Stimulated activated naive CD8-positive, alpha-beta T cell treated with anti-CD3 and anti-CD28 coated beads, Interleukin-15, amount 100 ng/mL, for 72 hours (primary cell): ENCODE data around the gene L1CAM.

Experiments
- ATAC-seq: fragments of 150-1000 bp; cut with Tn5 transposase; 2 replicates; pipeline ENCODE4 v1.10.0; 2021; ENCODE audit warnings: mild to moderate bottlenecking, moderate library complexity
- DNase-seq, 2 donors: peaks; one replicate each; pipeline ENCODE4 v3.0.0; 2021 to 2022
- H3K27ac Mint-ChIP-seq, 2 donors: one replicate each; pipeline ENCODE4 v1.8.0; 2022; ENCODE audit warnings: mild to moderate bottlenecking in 2 of 2, mixed read lengths in 2 of 2, moderate library complexity in 2 of 2
- H3K27me3 Mint-ChIP-seq: one replicate; pipeline ENCODE4 v1.8.0; 2022; ENCODE audit warnings: mixed read lengths
- H3K4me1 Mint-ChIP-seq: one replicate; pipeline ENCODE4 v1.8.0; 2022; ENCODE audit warnings: mild to moderate bottlenecking, mixed read lengths
- H3K4me3 Mint-ChIP-seq, 2 donors: one replicate each; pipeline ENCODE4 v1.8.0; 2022; ENCODE audit warnings: mild to moderate bottlenecking in 2 of 2, mixed read lengths in 2 of 2, moderate library complexity in 1 of 2
- H3K9me3 Mint-ChIP-seq, 2 donors: one replicate each; pipeline ENCODE4 v1.8.0; 2022; ENCODE audit warnings: mixed read lengths in 2 of 2

L1CAM gene

GRCh38 chrX:153897899-153898298, 11.9 kb upstream of the L1CAM start:
- Mint-ChIP-seq H3K9me3 (no peaks in the 10 kb centered on the region), H3K4me1 (peaks cover 30% of the 10 kb centered on the region), H3K27ac (no peak overlapping the region), H3K4me3 (no peak overlapping the region), H3K27me3 (no peaks in the 10 kb centered on the region)
- ATAC-seq = no peak
- no peak for DNase-seq

DNA sequence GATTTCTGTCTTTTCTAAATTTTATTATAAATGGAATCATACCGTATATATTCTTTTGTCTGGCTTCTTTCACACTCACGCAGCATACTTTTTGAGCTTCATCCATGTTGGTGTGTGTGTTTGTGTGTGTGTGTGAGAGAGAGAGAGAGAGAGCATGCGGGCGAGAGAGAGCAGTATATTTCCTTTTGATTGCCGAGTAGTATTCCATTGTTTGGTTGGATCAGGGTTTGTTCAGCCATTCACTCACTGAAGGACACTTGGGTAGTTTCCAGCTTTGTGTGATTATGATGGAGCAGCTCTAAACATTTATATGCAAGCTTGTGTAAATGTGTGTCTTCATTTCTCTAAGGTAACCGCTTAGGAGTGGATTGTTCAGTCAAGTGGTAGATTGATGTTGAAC, 3.1 kb upstream of the L1CAM start:
- H3K9me3 Mint-ChIP-seq = no peaks in the 10 kb centered on the region
- DNase-seq (no peak), ATAC-seq (no peak)
- H3K27me3 Mint-ChIP-seq = peaks cover 34% of the 10 kb centered on the region
- H3K27ac Mint-ChIP-seq = no peak overlapping the region
- H3K4me3 Mint-ChIP-seq = no peak overlapping the region
- H3K4me1 Mint-ChIP-seq = peaks cover 13% of the 10 kb centered on the region

DNA sequence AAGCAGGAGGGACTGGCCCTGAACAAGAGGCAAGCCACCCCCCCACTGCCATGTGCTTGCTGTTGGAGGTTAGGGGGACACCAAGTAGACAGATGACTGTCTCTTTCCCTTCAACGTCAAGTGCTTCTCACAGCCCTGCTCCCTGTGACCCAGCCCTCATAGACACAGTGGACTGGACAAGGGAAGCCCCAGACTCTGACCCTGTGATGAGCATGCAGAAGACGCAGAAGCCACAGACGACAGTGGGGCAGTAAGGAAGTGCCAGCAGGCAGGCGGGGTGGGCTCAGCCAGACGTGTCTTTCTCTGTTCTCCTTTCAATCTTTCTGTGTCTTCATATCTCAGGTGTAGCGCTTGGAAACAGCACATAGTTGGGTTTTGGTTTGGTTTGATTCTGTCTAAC, 2.4 kb upstream of the L1CAM start:
- ATAC-seq = no peak
- DNase-seq = no peak
- H3K27ac Mint-ChIP-seq = no peak overlapping the region
- H3K4me1 Mint-ChIP-seq = peaks cover 11% of the 10 kb centered on the region
- no peaks in the 10 kb centered on the region for H3K9me3 Mint-ChIP-seq
- H3K27me3 Mint-ChIP-seq = peaks cover 41% of the 10 kb centered on the region
- no peak overlapping the region for H3K4me3 Mint-ChIP-seq

GRCh38 chrX:153887385-153887784, 1.4 kb upstream of the L1CAM start:
- Mint-ChIP-seq H3K27me3 (peaks cover 50% of the 10 kb centered on the region), H3K27ac (no peak overlapping the region), H3K4me3 (no peak overlapping the region), H3K4me1 (peaks cover 8% of the 10 kb centered on the region), H3K9me3 (no peaks in the 10 kb centered on the region)
- ATAC-seq = no peak
- DNase-seq = no peak

GRCh38 chrX:153886915-153887314, 942 bp upstream of the L1CAM start:
- Mint-ChIP-seq H3K4me3 (peak overlapping the region in 1 of 2 donors; percentile 49), H3K9me3 (no peaks in the 10 kb centered on the region), H3K4me1 (peaks cover 8% of the 10 kb centered on the region), H3K27me3 (peaks cover 55% of the 10 kb centered on the region), H3K27ac (no peak overlapping the region)
- ATAC-seq (no peak), DNase-seq (no peak)

- H3K27me3 Mint-ChIP-seq = peaks cover 65% of the 10 kb centered on the region
Observed at GRCh38 chrX:153885208-153885787, 675 bp downstream of the L1CAM start.

GRCh38 chrX:153884590-153884989, 1.4 kb downstream of the L1CAM start:
- no peak overlapping the region for H3K27ac Mint-ChIP-seq
- peaks cover 67% of the 10 kb centered on the region for H3K27me3 Mint-ChIP-seq
- no peak overlapping the region for H3K4me3 Mint-ChIP-seq
- ATAC-seq (peak; percentile 45), DNase-seq (no peak)
- H3K9me3 Mint-ChIP-seq = no peaks in the 10 kb centered on the region
- peaks cover 14% of the 10 kb centered on the region for H3K4me1 Mint-ChIP-seq

More at GRCh38 chrX:153885208-153885787, 675 bp downstream of the L1CAM start:
- Mint-ChIP-seq H3K4me1 (peaks cover 10% of the 10 kb centered on the region), H3K9me3 (no peaks in the 10 kb centered on the region), H3K27ac (peak overlapping the region in 1 of 2 donors; percentile 69), H3K4me3 (peak overlapping the region; percentile 29 to 65)
- peak; percentile 42 for ATAC-seq
- no peak for DNase-seq

DNA sequence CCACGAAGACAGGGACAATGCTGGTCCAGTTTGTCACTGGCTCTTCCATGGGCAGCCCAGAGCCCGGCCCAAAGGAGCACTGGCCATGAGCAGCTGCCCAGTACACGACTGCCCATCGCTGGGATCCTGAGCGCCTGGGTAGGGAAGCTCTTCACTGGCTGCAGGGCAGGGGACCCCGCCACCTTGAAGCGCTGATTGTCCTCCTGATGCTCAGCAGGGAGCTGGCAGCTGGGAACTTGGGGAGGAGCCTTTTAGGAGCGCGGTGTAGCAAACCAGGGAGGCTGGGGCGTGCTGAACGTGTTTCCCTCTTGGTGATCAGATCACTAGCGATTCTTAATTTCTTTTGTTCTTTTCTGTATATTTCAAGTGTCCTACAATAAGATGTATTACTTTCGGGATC, 1.8 kb downstream of the L1CAM start:
- no peak overlapping the region for H3K27ac Mint-ChIP-seq
- no peak for ATAC-seq
- peaks cover 71% of the 10 kb centered on the region for H3K27me3 Mint-ChIP-seq
- no peak overlapping the region for H3K4me3 Mint-ChIP-seq
- H3K4me1 Mint-ChIP-seq = peaks cover 18% of the 10 kb centered on the region
- H3K9me3 Mint-ChIP-seq = no peaks in the 10 kb centered on the region
- no peak for DNase-seq

DNA sequence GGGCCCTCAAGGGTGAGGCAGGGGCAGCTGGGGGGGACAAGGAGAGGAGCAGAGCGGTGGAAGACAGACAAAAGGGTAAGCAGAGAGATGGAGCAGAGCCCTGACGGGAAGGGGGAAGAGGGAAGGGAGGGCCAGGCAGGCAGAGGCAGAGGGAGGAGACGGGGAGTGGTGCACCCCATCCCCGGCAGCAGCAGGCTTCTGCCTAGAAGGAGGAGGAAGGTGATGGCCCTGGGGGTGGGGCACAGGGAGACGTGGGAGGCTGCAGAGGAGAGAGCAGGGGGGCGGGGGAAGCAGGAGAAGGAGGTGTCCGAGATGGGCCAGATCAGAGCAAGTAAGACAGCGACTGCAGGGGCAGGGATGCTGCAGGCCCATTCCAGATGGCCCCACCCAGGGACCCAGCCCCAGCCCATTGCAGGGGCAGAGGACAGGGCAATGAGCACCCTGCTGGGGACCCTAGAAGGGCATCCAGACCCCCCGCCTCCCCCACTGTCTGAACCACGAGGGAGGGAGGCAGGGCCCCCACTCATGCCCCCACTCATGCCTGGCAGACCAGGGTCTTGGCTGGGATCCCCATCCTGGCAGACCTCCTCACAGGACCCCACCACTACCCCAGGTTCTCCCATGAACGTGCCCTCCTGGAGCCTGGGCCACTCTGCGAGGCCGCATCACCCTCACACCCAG, 2.7 kb downstream of the L1CAM start:
- Mint-ChIP-seq H3K4me1 (peaks cover 27% of the 10 kb centered on the region), H3K9me3 (no peaks in the 10 kb centered on the region), H3K27me3 (peaks cover 71% of the 10 kb centered on the region), H3K4me3 (no peak overlapping the region), H3K27ac (no peak overlapping the region)
- DNase-seq (no peak), ATAC-seq (no peak)

DNA sequence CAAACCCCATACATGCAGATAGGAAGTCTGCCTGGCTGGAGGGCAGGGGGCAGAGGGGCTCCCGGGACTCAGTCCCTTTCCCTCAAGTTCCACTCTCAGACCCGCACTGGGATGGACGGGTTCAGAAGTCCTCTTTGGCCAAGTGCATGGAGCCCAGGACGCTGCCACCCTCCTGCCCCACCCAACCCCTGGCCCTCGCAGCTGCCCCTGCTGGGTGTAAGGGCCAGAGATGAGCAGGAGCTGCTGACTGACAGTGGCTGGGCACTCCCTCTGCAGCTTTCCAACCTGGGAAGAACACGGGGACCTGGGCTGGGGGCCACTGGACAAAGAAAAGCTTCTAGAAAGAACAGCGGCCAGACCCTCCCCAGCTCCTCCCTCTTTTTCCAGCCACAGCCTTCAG, 3.4 kb downstream of the L1CAM start:
- H3K27me3 Mint-ChIP-seq = peaks cover 69% of the 10 kb centered on the region
- ATAC-seq (no peak), DNase-seq (no peak)
- no peak overlapping the region for H3K27ac Mint-ChIP-seq
- no peaks in the 10 kb centered on the region for H3K9me3 Mint-ChIP-seq
- H3K4me3 Mint-ChIP-seq = no peak overlapping the region
- H3K4me1 Mint-ChIP-seq = peaks cover 34% of the 10 kb centered on the region

DNA sequence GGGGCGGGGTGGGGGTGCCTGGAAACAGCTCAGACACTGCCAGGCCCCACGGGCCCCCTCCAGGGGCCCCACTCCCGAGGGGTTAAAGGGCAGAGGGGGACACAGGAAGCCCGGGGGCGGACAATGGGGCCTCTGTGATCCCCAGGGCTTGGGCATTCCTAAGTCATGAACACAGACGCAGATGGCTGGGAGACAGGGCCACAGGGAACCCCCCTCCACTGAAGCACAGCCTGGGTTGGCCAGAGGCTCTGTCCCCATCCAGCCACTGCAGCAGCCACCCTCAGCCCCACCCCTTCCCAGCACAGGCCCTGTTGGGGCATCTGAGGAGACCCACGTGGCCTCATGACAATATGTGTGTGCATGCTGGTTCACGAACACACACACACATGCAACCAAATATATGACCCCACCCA, 3.9 kb downstream of the L1CAM start:
- Mint-ChIP-seq H3K27ac (no peak overlapping the region), H3K4me3 (no peak overlapping the region), H3K9me3 (no peaks in the 10 kb centered on the region), H3K27me3 (peaks cover 66% of the 10 kb centered on the region), H3K4me1 (peaks cover 38% of the 10 kb centered on the region)
- DNase-seq (no peak), ATAC-seq (no peak)

DNA sequence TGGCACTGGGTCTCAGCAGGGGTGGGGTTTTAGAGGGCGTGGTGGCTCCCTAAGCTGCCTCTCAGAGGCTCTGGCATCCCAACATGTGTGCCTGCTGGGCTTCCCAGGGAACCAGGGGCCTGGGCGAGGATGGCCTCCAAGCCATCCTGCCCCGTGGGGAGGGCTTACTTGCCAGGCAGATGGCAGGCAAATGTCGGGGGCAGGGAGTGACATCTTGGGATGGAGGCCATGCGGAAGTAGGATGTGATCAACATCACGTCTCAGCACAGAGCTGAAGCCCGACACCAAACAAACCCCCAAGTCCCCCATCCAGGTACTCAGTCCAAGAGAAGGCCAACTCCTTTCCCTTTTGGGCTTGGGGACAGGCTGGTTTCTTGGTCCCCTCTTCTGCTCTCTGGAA, 4.7 kb downstream of the L1CAM start:
- Mint-ChIP-seq H3K27me3 (peaks cover 69% of the 10 kb centered on the region), H3K4me1 (peaks cover 38% of the 10 kb centered on the region), H3K27ac (no peak overlapping the region), H3K9me3 (no peaks in the 10 kb centered on the region), H3K4me3 (no peak overlapping the region)
- DNase-seq (no peak), ATAC-seq (no peak)

DNA sequence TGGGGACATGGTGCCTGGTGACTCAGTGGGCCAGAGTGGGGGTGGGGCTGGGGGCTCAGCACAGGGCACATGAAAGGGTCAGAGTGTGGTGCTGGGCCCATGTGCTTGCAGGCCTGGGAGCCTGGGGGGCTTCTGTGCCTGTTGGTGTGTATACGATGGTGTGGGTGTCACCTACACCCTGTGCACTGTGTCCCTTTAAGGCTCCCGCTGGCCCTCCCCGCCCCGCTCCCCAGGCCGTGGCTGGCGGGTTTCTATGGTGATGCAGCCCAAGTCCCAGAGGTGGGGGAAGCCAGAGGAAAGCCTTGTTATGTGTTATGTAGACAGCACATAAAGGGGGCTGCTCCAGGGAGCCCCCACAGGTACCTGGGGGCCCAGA, 5.5 kb downstream of the L1CAM start:
- H3K9me3 Mint-ChIP-seq = no peaks in the 10 kb centered on the region
- no peak overlapping the region for H3K4me3 Mint-ChIP-seq
- H3K27ac Mint-ChIP-seq = no peak overlapping the region
- DNase-seq (no peak), ATAC-seq (no peak)
- H3K4me1 Mint-ChIP-seq = peaks cover 37% of the 10 kb centered on the region
- peaks cover 75% of the 10 kb centered on the region for H3K27me3 Mint-ChIP-seq

DNA sequence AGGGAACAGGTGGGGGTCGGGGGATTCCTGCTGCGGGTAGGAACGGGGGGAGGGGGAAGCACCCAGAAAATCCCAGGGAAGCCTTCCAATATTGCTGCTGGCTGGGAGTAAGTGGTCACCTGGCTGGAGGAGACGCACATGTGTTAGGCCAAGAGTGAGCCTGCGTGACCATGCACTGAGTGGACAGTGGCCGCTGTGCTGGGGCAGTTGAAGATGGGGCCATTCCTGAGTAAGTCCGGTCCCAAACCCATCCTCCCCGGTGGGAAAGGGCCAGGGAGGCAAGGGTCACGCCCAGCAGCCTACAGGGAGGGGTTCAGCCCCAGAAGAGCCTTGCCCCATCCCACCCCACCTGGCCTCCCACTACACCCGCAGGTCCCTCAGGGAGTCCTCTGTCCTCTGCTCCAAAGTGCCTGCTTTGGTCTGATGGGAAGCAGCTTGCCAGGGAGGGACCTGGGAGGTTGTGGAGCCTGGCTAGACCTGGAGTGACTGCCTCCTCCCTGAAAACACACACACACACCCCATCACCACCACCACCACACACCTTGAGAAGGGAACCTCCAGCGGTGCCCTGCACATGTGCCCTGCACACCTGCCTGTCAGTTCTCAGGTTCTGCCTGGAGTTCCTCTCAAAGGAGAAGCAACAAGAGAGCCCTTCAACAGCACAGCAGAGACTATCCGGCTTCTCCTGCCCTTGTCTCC, 6.1 kb downstream of the L1CAM start:
- DNase-seq = no peak
- no peak overlapping the region for H3K4me3 Mint-ChIP-seq
- peaks cover 75% of the 10 kb centered on the region for H3K27me3 Mint-ChIP-seq
- no peak for ATAC-seq
- H3K27ac Mint-ChIP-seq = no peak overlapping the region
- H3K9me3 Mint-ChIP-seq = no peaks in the 10 kb centered on the region
- H3K4me1 Mint-ChIP-seq = peaks cover 32% of the 10 kb centered on the region

- ATAC-seq (peak; percentile 77), DNase-seq (peak; percentile 12 to 39)
- peak overlapping the region; percentile 71 to 78 for H3K4me3 Mint-ChIP-seq
- no peaks in the 10 kb centered on the region for H3K9me3 Mint-ChIP-seq
- no peak overlapping the region for H3K27ac Mint-ChIP-seq
- H3K27me3 Mint-ChIP-seq = peaks cover 75% of the 10 kb centered on the region
- peaks cover 29% of the 10 kb centered on the region for H3K4me1 Mint-ChIP-seq
Observed at GRCh38 chrX:153878969-153879653, 6.9 kb downstream of the L1CAM start.

- ATAC-seq = no peak
- H3K4me3 Mint-ChIP-seq = peak overlapping the region in 1 of 2 donors; percentile 78
- peaks cover 68% of the 10 kb centered on the region for H3K27me3 Mint-ChIP-seq
- H3K4me1 Mint-ChIP-seq = peaks cover 29% of the 10 kb centered on the region
- H3K9me3 Mint-ChIP-seq = no peaks in the 10 kb centered on the region
- no peak overlapping the region for H3K27ac Mint-ChIP-seq
- DNase-seq = no peak
Observed at GRCh38 chrX:153878345-153878744, 7.6 kb downstream of the L1CAM start.
